HCT116 (cell line): ENCODE results near the gene HELLS. TPM values are rescaled to one million over a fixed set of nuclear protein-coding genes. Genes with fewer than 3 reads are reported as not detected.

ENCODE experiments used
- ATAC-seq: fragments of 200-7000 bp; cut with Tn5 transposase; 2 replicates; pipeline ENCODE4 v1.9.1; 2020; ENCODE audit warnings: mild to moderate bottlenecking, moderate library complexity
- BruUV-seq: library from RNA; stranded (reverse); fragments of 400-500 nt; replicated peaks from 2 replicates; lab custom pipeline; 2021; lab: Mats Ljungman, UMichigan
- CTCF ChIA-PET: fragments of 300-600 bp; sonication (Branson Sonifier 250); formaldehyde crosslinking; loops from one replicate; lab custom pipeline; 2021; ENCODE audit warnings: antibody characterized with exemption; lab: Charles Lee
- POLR2A ChIA-PET: fragments of 300-600, 350-600 bp; sonication (Branson Sonifier 250); formaldehyde crosslinking; loops from one replicate; lab custom pipeline; 2021; ENCODE audit warnings: antibody characterized with exemption; lab: Charles Lee
- RAD21 ChIA-PET, 2 experiments: fragments of 300-600 bp; sonication (Branson Sonifier 250); formaldehyde crosslinking; loops; one replicate each; lab custom pipeline; 2023; ENCODE audit warnings: low total read pairs in 2 of 2; ENCODE audit not compliant: uncharacterized antibody in 2 of 2, unreplicated experiment in 2 of 2, low non-redundant PET in 1 of 2; lab: Charles Lee
- DNase-seq: peaks from one replicate; pipeline ENCODE4 v3.0.0-alpha.2; 2010; ENCODE audit warnings: low read depth, low spot score
- H2AFZ ChIP-seq: fragments of 200-600 bp; shearing (Covaris generic), sonication (generic); 2 replicates; pipeline ENCODE4 v1.6.1; 2017; ENCODE audit warnings: low read depth, mixed run types, mixed read lengths, antibody characterized with exemption, low read length; ENCODE audit not compliant: poor library complexity, severe bottlenecking
- H3K27ac ChIP-seq: 2 replicates; pipeline ENCODE4 v1.5.1; 2012; ENCODE audit warnings: low read depth, low read length
- H3K27me3 ChIP-seq: fragments of 200-600 bp; sonication (generic); 2 replicates; pipeline ENCODE4 v1.6.1; 2016; ENCODE audit warnings: mixed run types, low read length, mixed read lengths; ENCODE audit not compliant: insufficient read depth
- H3K36me3 ChIP-seq, 2 experiments: fragments of 200-500 bp in 1 of 2; fragments of 200-600 bp in 1 of 2; sonication (Bioruptor generic) in 1 of 2; sonication (generic) in 1 of 2; 2 replicates each; pipeline versions ENCODE4 v1.5.1 to v1.6.1; 2014 to 2016; ENCODE audit warnings: low read length in 2 of 2, inconsistent platforms in 1 of 2, mixed read lengths in 1 of 2, mixed run types in 1 of 2; ENCODE audit not compliant: insufficient read depth in 2 of 2, control insufficient read depth in 1 of 2
- H3K4me1 ChIP-seq, 2 experiments: fragments of 200-600 bp in 1 of 2; sonication (generic) in 1 of 2; 2 replicates each; pipeline versions ENCODE4 v1.5.1 to v1.6.1; 2012 to 2017; ENCODE audit warnings: low read length in 2 of 2, inconsistent platforms in 1 of 2, mild to moderate bottlenecking in 1 of 2, mixed read lengths in 1 of 2, mixed run types in 1 of 2, moderate library complexity in 1 of 2; ENCODE audit not compliant: insufficient read depth in 2 of 2, control insufficient read depth in 1 of 2
- H3K4me2 ChIP-seq: fragments of 200-600 bp; sonication (generic); 2 replicates; pipeline ENCODE4 v1.6.1; 2017; ENCODE audit warnings: mixed run types, low read length, mixed read lengths
- H3K4me3 ChIP-seq, 2 experiments: fragments of 200-600 bp in 1 of 2; sonication (generic) in 1 of 2; replicated peaks in 1 of 2; 2 replicates each; pipeline ENCODE4 v1.5.1; 2011 to 2016; ENCODE audit warnings: low read length in 2 of 2, control low read depth in 1 of 2, low read depth in 1 of 2, mild to moderate bottlenecking in 1 of 2, mixed read lengths in 1 of 2, mixed run types in 1 of 2
- H3K79me2 ChIP-seq: fragments of 200-600 bp; sonication (generic); 2 replicates; pipeline ENCODE4 v1.6.1; 2017; ENCODE audit warnings: mild to moderate bottlenecking, mixed run types, low read length, moderate library complexity, mixed read lengths; ENCODE audit not compliant: insufficient read depth
- H3K9ac ChIP-seq: fragments of 200-600 bp; sonication (generic); 2 replicates; pipeline ENCODE4 v1.6.1; 2016; ENCODE audit warnings: low read length, mixed read lengths
- H3K9me2 ChIP-seq: fragments of 200-600 bp; sonication (generic), shearing (Covaris generic); 2 replicates; pipeline ENCODE4 v1.6.1; 2017; ENCODE audit warnings: mixed run types, mild to moderate bottlenecking, moderate library complexity; ENCODE audit not compliant: insufficient read depth
- H3K9me3 ChIP-seq, 2 experiments: fragments of 200-500 bp in 1 of 2; fragments of 200-600 bp in 1 of 2; sonication (Bioruptor generic) in 1 of 2; sonication (generic) in 1 of 2; 2 replicates each; pipeline ENCODE4 v1.6.1; 2014 to 2017; ENCODE audit warnings: low read length in 2 of 2, mixed read lengths in 2 of 2, inconsistent platforms in 1 of 2, low read depth in 1 of 2, mild to moderate bottlenecking in 1 of 2, mixed run types in 1 of 2, moderate library complexity in 1 of 2; ENCODE audit not compliant: control insufficient read depth in 1 of 2, insufficient read depth in 1 of 2
- H4K20me1 ChIP-seq: fragments of 200-600 bp; sonication (generic), shearing (Covaris generic); 2 replicates; pipeline ENCODE4 v1.6.1; 2017; ENCODE audit warnings: mixed run types, mild to moderate bottlenecking, moderate library complexity; ENCODE audit not compliant: insufficient read depth
- ATF3 ChIP-seq: IDR thresholded peaks from 2 replicates; pipeline ENCODE4 v1.6.1; 2012
- EGR1 ChIP-seq: IDR thresholded peaks from 2 replicates; pipeline ENCODE4 v1.6.1; 2012; ENCODE audit warnings: low read depth
- ELF1 ChIP-seq: IDR thresholded peaks from 2 replicates; pipeline ENCODE4 v1.6.1; 2012; ENCODE audit warnings: low read depth, borderline replicate concordance
- EZH2 ChIP-seq: fragments of 200-600 bp; sonication (generic); IDR thresholded peaks from 2 replicates; pipeline ENCODE4 v1.6.1; 2017; ENCODE audit warnings: antibody characterized with exemption, mixed run types
- POLR2A ChIP-seq: IDR thresholded peaks from 2 replicates; pipeline ENCODE4 v1.7.0; 2011; ENCODE audit warnings: borderline replicate concordance; ENCODE audit not compliant: insufficient read depth, insufficient read length; ENCODE audit errors: extremely low read depth
- POLR2AphosphoS5 ChIP-seq: IDR thresholded peaks from 2 replicates; pipeline ENCODE4 v1.6.1; 2011; ENCODE audit warnings: mild to moderate bottlenecking, low read depth, low read length, moderate library complexity
- SRF ChIP-seq: IDR thresholded peaks from 2 replicates; pipeline ENCODE4 v1.6.1; 2012; ENCODE audit warnings: low read depth
- YY1 ChIP-seq: IDR thresholded peaks from 2 replicates; pipeline ENCODE4 v1.6.1; 2011; ENCODE audit warnings: low read length, low read depth, moderate library complexity, mild to moderate bottlenecking; ENCODE audit not compliant: insufficient replicate concordance; ENCODE audit errors: extremely low read depth
- intact Hi-C: fragments of 100-400 bp; cut with micrococcal nuclease; formaldehyde crosslinking; loops from 2 replicates; pipeline ENCODE4 v1.10.0; 2022
- total RNA-seq: library from RNA; stranded (reverse); gene quantifications from one replicate; pipeline ENCODE4 v1.2.1, GENCODE V29; 2021; ENCODE audit not compliant: unreplicated experiment
- TF ChIP-seq, protein P1 (sequence below): IDR thresholded peaks from 2 replicates; pipeline ENCODE4 v1.6.1; 2012; ENCODE audit warnings: low read depth
- TF ChIP-seq, protein P2 (sequence below): IDR thresholded peaks from 2 replicates; pipeline ENCODE4 v1.6.1; 2012
- TF ChIP-seq, protein P3 (sequence below): IDR thresholded peaks from 2 replicates; pipeline ENCODE4 v1.6.1; 2011; ENCODE audit warnings: mild to moderate bottlenecking, low read length, moderate library complexity; ENCODE audit not compliant: insufficient replicate concordance; ENCODE audit errors: extremely low read depth

Gene HELLS
- total RNA-seq, 1 experiment from 2014 or later, result 134 TPM

- no peak for DNase-seq
- ATAC-seq, result no peak
- 0 out of 2 replicates have a peak, but pooled peaks cover 4% of the 10 kb centered on the region for H4K20me1 ChIP-seq
- ChIA-PET POLR2A (no interaction called here), CTCF (no interaction called here), RAD21 (no interaction called here)
- TF ChIP-seq ATF3 (no peak), POLR2A (no peak)
- TF ChIP-seq, protein P1, sequence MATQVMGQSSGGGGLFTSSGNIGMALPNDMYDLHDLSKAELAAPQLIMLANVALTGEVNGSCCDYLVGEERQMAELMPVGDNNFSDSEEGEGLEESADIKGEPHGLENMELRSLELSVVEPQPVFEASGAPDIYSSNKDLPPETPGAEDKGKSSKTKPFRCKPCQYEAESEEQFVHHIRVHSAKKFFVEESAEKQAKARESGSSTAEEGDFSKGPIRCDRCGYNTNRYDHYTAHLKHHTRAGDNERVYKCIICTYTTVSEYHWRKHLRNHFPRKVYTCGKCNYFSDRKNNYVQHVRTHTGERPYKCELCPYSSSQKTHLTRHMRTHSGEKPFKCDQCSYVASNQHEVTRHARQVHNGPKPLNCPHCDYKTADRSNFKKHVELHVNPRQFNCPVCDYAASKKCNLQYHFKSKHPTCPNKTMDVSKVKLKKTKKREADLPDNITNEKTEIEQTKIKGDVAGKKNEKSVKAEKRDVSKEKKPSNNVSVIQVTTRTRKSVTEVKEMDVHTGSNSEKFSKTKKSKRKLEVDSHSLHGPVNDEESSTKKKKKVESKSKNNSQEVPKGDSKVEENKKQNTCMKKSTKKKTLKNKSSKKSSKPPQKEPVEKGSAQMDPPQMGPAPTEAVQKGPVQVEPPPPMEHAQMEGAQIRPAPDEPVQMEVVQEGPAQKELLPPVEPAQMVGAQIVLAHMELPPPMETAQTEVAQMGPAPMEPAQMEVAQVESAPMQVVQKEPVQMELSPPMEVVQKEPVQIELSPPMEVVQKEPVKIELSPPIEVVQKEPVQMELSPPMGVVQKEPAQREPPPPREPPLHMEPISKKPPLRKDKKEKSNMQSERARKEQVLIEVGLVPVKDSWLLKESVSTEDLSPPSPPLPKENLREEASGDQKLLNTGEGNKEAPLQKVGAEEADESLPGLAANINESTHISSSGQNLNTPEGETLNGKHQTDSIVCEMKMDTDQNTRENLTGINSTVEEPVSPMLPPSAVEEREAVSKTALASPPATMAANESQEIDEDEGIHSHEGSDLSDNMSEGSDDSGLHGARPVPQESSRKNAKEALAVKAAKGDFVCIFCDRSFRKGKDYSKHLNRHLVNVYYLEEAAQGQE, result no peak
- H3K4me3 ChIP-seq, result no peak overlapping the region
- H3K4me1 ChIP-seq, result no peaks in the 10 kb centered on the region
- H3K9me2 ChIP-seq, result no peaks in the 10 kb centered on the region
- intact Hi-C loops, result no loop called here
- no TSS peak for BruUV-seq
- no peak overlapping the region for H3K4me2 ChIP-seq
- H3K36me3 ChIP-seq, result peaks cover 5 to 21% of the 10 kb centered on the region in 2 experiments; a peak in 2 of 4 replicates
- H3K9me3 ChIP-seq, result no peaks in the 10 kb centered on the region
- H3K27ac ChIP-seq, result no peak overlapping the region
- H3K27me3 ChIP-seq, result no peaks in the 10 kb centered on the region
- H2AFZ ChIP-seq, result no peak overlapping the region
- no peak overlapping the region for H3K9ac ChIP-seq
- no peaks in the 10 kb centered on the region for H3K79me2 ChIP-seq
These were observed 63.0 kb downstream of the HELLS start for GRCh38 chr10:94608559-94608958.

DNA sequence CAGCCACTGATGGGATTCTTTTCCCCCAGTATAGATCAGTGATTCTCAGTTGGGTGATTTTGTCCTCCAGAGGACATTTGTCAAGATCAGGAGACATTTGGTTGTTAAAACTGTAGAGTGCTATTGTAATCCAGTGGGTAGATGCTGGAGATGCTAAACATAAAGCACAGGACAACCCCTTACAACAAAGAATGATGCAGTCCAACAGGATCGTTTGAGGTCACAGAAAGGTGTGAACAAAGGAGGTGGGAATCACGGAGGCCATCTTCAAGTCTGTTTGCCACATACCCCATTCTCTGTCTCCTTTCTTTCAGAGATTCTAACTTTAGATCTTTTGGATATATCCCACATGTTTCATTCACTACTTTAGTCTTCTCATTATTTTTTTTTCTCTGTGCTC is 69.0 kb downstream of the HELLS start:
- ChIA-PET CTCF (no interaction called here), POLR2A (no interaction called here), RAD21 (no interaction called here)
- Histone ChIP-seq H2AFZ (no peak overlapping the region), H3K79me2 (no peaks in the 10 kb centered on the region), H3K9me3 (no peaks in the 10 kb centered on the region), H3K36me3 (peaks cover 2 to 10% of the 10 kb centered on the region in 2 experiments; a peak in 1 of 4 replicates), H3K9me2 (no peaks in the 10 kb centered on the region), H3K9ac (no peak overlapping the region), H3K4me3 (no peak overlapping the region), H3K27me3 (no peaks in the 10 kb centered on the region), H3K27ac (no peak overlapping the region), H3K4me1 (no peaks in the 10 kb centered on the region), H4K20me1 (0 out of 2 replicates have a peak, but pooled peaks cover 3% of the 10 kb centered on the region), H3K4me2 (no peak overlapping the region)
- no TSS peak for BruUV-seq
- intact Hi-C loops, result no loop called here
- ATAC-seq (no peak), DNase-seq (no peak)
- TF ChIP-seq POLR2AphosphoS5, result no peak
- TF ChIP-seq SRF, result no peak
- no peak for TF ChIP-seq ATF3
- TF ChIP-seq ELF1, result no peak
- TF ChIP-seq EZH2, result no peak
- TF ChIP-seq EGR1, result no peak
- TF ChIP-seq, protein P2, sequence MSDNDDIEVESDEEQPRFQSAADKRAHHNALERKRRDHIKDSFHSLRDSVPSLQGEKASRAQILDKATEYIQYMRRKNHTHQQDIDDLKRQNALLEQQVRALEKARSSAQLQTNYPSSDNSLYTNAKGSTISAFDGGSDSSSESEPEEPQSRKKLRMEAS, result no peak
- TF ChIP-seq, protein P3, sequence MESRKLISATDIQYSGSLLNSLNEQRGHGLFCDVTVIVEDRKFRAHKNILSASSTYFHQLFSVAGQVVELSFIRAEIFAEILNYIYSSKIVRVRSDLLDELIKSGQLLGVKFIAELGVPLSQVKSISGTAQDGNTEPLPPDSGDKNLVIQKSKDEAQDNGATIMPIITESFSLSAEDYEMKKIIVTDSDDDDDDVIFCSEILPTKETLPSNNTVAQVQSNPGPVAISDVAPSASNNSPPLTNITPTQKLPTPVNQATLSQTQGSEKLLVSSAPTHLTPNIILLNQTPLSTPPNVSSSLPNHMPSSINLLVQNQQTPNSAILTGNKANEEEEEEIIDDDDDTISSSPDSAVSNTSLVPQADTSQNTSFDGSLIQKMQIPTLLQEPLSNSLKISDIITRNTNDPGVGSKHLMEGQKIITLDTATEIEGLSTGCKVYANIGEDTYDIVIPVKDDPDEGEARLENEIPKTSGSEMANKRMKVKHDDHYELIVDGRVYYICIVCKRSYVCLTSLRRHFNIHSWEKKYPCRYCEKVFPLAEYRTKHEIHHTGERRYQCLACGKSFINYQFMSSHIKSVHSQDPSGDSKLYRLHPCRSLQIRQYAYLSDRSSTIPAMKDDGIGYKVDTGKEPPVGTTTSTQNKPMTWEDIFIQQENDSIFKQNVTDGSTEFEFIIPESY, result no peak
- TF ChIP-seq YY1, result no peak
